Daoy (cell line): ENCODE data around the gene RALGAPA1. TPM values are rescaled to one million over a fixed set of nuclear protein-coding genes. Genes with fewer than 3 reads are reported as not detected.
"Not testable (repeated sequence)": the region's sequence is repeated elsewhere in the genome, so short reads cannot be mapped to it uniquely, and the experiment has no call there.

Source experiments
- DNase-seq: peaks from one replicate; pipeline ENCODE4 v3.0.0-alpha.2; 2015; ENCODE audit warnings: low read depth
- total RNA-seq: library from RNA; depleted of rRNA; stranded (reverse); fragments of >200 nt; shearing (Covaris generic); gene quantifications from 2 replicates; pipeline ENCODE4 v1.2.3, GENCODE V29; 2014

Gene RALGAPA1
- total RNA-seq, 1 experiment from 2014 or later: 13.9 TPM

DNA sequence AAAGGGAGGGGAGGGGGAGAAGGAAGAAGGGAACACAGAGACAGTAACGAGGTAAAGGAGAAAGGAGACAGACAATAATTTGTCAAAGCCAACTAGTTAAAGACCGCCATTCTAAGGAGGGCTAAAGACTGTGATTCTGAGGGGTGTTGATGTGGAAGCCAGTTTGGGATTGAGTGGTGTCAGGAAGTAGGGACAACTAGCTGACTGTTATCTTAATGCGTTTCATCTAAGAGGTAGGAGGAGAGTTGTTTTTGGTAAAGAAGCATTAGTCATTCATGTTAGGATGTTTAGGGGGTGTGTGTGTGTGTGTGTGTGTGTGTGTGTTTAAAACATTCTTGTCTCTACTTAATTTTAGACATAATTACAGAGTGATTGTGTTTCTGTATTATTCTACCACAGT lies 180.1 kb downstream of the RALGAPA1 start:
- DNase-seq: no peak

DNA sequence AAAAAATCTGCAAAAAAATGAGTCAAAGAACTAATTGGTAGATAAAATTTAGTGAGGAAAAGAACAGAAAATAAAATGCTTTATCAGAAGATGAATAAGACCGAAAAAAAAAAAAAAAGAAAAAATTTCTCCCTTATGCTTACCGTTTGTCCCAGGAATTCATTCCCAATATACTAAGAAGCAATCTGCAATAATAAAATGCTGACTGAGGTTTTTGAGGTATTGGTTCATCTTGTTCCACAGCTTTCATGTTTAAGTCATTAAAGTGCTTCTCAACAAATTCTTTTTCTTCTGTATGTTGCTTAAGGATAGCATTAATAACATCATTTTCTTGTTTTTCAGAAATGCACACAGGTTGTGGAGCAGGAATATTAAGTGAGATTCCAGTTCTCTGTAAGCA lies 182.1 kb downstream of the RALGAPA1 start:
- DNase-seq: not testable (repeated sequence)

DNA sequence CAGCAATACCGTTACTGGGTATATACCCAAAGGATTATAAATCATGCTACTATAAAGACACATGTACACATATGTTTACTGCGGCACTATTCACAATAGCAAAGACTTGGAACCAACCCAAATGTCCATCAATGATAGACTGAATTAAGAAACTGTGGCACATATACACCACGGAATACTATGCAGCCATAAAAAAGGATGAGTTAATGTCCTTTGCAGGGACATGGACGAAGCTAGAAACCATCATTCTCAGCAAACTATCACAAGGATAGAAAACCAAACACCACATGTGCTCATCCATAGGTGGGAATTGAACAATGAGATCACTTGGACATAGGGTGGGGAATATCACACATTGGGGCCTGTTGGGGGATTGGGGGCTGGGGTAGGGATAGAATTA lies 187.1 kb downstream of the RALGAPA1 start:
- DNase-seq: not testable (repeated sequence)

DNA sequence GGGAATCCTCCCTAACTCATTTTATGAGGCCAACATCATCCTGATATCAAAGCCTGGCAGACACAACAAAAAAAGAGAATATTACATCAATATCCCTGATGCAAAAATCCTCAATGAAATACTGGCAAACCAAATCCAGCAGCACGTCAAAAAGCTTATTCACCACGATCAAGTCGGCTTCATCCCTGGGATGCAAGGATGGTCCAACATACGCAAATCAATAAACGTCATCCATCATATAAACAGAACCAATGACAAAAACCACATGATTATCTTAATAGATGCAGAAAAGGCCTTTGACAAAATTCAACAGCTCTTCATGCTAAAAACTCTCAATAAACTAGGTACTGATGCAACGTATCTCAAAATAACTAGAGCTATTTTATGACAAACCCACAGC lies 189.1 kb downstream of the RALGAPA1 start:
- DNase-seq: not testable (repeated sequence)

DNA sequence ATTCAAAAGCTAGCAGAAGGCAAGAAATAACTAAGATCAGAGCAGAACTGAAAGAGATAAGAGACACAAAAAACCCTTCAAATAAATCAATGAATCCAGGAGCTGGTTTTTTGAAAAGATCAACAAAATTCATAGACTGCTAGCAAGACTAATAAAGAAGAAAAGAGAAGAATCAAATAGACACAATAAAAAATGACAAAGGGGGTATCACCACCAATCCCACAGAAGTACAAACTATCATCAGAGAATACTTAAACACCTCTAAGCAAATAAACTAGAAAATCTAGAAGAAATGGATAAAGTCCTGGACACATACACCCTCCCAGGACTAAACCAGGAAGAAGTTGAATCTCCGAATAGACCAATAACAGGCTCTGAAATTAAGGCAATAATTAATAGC lies 189.6 kb downstream of the RALGAPA1 start:
- not testable (repeated sequence) for DNase-seq

DNA sequence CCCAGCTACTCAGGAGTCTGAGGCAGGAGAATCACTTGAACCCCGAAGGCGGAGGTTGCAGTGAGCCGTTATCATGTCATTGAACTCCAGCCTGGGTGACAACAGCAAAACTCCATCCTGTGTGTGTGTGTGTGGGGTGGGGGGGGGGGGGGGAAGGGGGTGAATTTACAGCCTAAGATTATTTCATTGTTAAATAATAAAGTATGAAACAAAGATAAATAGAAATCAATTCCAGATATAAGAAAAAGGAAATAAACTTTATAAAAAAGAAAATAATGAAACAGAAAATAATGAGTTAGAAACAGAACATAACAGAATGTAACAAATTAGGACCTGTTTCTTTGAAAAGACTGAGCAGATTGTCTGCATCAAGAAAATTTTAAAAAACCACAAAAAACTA lies 191.6 kb downstream of the RALGAPA1 start:
- DNase-seq: no peak

DNA sequence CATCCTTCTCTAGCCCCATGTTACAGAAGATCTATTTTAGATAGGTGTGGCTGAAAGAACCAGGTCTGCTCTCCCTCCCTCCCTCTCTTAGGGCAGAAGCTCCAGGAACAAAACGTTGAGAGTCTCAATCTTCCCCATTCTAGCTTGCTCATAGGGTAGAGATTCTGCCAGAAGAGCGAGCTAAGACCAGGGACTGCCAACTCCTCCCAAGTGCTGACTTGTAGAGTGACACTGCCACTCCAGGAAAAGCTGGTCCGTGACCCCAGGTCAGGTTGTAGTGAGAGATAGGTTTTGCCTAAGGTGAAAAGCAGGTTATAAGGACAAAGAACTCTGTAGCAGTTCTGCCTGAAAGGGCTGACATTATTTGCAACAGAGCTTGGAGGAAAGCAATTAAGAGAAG lies 201.7 kb downstream of the RALGAPA1 start:
- no peak for DNase-seq

DNA sequence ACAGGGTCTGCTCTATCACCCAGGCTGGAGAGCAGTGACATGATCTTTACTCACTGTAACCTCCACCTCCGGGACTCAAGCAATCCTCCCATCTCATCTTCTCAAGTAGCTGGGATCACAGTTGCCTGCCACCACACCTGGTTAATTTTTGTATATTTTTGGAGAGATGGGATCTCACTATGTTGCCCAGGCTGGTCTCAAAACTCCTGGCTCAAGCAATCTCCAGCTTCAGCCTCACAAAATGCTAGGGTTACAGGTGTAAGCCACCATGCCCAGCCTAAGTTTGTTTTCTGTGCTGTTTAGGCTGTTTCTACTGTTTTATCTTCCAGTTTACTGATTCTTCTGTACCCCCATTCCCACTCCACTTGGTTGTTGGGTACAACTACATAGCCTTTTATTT lies 208.8 kb downstream of the RALGAPA1 start:
- DNase-seq: no peak

DNA sequence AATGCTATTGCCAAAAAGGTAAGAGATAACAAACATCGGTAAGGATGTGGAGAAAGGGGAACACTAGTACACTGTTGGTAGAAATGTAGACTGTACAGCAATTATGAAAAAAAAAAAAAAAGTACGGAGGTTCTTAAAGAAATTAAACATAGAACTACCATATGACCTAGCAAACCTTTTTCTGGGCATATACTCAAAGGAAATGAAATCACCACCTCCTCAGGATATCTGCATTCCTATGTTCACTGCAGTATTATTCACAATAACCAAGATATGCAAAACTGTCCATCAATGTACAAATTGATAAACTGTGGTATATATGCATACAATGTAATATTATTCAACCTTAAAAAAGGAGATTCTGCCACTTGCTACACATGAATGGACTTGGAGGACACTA lies 214.5 kb downstream of the RALGAPA1 start:
- no peak for DNase-seq

DNA sequence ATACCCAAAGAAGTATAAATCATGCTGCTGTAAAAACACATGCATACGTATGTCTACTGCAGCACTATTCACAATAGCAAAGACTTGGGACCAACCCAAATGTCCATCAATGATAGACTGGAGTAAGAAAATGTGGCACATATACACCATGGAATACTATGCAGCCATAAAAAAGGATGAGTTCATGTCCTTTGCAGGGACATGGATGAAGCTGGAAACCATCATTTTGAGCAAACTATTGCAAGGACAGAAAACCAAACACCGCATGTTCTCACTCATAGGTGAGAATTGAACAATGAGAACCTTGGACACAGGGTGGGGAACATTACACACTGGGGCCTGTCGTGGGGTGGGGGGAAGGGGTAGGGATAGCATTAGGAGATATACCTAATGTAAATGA lies 221.7 kb downstream of the RALGAPA1 start:
- not testable (repeated sequence) for DNase-seq

DNA sequence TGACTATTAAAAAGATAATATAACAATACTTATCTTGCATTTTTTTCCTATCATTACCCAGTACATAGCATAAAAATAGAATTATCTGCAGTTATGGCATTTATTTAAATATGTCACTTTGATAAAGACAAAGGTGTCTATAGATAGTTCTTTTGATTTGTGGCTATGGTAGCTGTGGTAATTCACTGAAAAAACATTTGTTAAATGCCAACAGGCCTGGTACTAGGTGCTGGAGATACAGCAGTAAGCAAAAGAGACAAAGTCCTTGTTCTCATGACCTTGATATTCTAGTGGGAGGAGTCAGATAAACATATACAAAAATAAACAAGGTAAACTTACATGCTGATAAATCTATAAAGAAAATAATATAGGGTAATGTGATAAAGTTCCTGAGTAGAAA lies 230.5 kb downstream of the RALGAPA1 start:
- no peak for DNase-seq

DNA sequence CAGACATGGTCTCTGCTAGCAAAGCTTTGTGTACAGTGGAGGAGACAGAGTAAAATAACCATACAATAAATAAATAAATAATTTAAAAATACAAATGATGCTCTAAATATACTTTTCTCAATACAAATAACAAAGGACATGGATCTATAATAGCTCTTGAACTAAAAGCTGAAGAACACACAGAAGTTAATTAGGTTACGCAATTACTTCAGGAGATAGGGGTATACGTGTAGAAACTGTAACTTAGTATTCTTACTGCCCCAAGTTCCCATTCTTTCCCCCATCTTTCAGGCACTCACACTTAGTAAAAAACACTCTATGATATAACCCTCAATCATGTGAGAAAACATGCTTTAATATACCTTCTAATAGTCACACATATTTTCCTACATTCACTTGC lies 231.0 kb downstream of the RALGAPA1 start:
- no peak for DNase-seq

DNA sequence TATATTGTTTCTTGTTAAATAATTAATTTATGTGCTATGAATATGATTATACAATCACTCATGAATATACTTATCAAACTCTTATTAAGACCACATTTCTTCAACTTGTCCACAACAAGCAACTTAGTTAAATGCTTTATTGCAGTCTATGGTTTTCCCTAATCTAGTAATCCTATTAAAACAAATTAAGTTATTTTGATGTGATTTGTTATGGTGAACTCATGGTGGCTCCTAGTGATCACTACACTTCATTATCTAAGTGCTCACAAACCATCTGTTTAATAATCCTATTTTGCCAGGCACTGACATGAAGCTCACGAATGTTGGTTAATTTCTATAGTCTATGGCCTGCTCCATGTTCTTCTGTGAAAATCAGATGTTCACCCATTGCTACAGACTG lies 232.2 kb downstream of the RALGAPA1 start:
- DNase-seq: no peak

DNA sequence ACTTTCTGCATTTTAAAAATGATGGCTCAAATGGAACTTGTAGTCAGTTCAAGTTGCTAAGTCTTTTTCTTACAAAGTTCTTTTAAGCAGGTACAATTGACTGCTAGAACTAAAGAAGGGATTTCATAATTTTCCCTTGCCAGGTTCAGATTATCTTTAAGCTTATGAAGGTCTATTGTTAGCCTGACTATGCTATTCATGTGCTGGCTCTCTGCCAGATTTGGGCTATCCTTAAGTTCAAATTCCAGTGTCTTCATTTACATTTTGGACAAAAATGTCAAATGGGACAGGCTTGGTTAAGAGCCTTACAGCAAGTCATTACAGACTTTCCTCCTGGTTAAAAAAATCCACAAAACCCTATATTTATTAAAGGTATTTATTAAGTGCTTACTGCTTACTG lies 232.8 kb downstream of the RALGAPA1 start:
- no peak for DNase-seq

DNA sequence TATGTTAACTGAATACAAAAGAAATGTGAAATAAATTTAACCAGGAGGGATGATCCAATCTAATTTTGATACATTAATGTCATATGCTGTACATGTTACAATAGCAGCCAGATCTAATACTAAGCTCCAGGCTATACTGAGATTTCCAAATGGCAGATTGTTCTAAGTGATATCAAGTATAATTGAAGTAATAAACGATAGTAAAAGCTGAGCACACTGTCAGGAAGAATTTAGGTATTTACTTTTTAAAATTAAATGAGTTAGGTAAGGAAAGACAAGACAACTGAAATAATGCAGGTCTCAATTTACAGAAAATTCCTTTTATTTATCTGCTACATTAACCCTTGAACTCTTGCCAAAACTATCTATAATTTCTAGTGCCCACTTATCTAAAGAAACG lies 235.2 kb downstream of the RALGAPA1 start:
- no peak for DNase-seq

DNA sequence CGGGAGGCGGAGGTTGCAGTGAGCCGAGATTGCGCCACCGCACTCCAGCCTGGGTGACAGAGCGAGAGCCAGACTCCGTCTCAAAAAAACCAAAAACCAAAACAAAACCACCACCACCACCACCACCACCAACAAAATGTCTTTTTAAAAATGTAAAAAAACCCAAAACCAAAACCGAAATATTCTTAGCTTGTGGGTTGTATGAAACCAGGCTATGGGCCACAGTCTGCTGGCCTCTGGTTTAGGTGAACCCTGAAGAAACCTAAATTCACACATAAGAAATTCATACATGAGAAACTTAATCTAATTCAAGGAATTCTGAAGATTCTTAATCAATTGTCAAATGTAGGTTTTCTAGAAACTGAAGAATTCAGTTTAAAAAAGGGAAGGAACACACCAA lies 237.5 kb downstream of the RALGAPA1 start:
- no peak for DNase-seq

DNA sequence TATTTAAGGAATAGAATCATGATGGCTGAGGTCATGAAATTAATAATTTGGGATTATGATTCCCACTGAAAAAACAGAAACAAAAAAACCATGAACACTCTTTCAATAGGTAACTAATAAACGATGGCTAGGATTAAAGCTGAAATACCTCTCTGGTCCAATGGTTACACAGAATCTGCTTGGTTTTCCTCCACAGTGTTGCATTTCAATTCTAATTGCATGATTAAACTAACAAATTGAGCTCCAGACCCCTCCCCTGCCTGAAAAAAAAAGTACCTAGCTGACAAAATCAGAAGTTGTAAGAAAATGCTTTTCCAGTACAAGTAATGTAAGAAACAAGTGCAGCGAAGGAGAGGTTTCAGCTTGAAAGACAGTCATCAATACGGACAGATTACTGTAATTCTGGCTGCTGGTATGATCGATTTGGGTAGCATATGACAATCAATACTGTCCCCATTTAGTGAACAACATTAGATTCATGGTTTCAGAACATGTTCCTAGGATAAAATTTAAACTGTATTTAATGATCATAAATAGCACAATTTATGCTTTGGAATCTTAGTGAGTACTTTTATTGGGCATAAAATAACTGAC lies 243.1 kb downstream of the RALGAPA1 start:
- DNase-seq: no peak

DNA sequence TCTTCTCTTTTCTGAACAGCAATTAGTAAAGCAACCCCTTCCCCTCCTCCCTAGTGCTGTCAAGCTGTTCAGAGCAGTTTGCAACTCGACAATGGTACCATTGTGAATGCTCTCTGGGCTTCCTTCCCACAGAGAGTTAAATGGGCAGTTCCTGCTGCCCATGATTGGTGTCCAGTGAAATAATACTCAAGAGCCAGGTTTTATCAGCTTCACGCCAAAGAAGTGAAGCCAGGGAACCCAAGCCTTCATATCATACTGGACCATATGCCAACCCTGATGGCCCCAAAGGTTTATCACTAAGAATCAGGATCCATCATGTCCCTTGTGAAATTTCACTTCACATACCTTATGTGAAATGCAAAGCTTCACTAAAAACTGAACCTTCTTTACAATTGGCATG lies 250.4 kb downstream of the RALGAPA1 start:
- DNase-seq: no peak

DNA sequence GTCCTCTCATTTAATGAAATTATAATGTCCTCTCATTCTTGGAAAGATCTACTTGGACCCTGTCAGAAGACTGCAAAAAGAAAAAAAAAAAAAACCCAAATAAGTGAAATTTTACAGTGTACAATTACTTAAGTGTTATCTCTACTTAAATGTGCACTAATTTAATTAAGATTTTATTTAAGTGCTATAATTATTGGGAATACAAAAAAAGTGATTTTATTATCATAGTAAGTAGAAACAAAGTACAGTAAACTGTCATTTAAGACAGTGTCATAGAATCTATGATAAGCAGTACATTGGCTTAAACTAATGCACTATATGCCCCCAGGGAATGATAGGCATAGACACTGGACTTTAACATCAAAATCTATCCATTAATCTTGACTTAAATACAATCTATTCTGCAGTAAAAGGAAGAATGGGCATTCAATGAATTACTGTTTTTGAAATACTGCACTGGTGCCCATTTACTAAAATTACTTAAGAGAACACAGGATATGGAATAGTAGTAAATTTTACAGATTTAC lies 251.8 kb downstream of the RALGAPA1 start:
- no peak for DNase-seq

DNA sequence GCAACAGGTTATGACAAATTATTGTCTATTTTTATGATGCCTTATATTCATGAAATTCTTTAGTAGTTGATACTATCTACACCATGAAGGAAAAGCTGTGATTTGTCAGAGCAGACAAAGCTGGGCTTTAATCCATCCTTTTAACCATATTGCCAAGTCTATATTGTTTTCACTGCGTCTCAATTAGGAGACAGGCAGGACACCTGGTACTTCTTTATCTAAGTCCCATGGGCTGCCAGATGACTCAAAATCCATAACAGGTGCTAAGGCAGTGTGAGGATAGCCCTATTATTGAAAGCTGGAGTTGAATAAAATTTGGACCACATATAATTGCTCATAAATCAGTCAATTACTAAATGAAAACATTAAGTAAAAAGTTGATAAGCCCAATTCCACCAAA lies 252.5 kb downstream of the RALGAPA1 start:
- no peak for DNase-seq

DNA sequence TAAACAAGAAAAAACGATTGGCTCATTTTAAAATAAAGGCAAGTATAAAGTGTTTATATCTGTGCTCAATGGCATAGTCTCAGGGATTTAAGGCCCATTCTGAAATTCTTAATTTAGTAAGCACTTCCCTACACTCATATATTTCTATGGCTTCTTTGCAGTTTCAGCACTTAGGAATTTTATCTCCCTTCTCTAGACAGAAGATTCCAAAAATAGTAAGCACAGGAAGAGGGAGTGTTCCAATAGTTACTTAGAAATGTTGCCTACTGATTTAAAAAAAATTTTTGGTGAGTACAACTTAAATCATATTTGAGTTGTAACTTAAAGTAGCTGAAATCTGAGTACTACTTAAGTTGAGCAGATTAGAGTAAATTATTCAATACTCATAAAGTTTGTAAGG lies 255.3 kb downstream of the RALGAPA1 start:
- DNase-seq: no peak

DNA sequence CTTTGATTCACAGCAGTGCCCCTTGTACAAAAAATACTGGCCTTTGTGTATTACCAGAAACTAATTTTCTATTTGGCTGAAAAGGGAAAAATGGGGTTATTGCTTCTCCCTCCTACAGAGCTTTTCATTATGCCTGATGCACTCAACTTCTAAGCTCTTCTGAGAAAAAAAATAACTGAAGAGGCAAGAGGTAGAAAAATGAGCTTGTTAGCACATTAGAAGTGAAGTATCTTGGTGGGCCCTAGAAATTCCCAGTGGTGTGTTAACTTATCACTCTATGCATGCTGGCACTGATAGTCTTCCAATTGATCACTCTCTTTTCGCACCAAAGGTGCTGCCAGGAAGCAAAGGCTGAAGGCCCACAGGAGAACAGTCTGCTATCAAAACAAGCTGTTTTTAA lies 258.0 kb downstream of the RALGAPA1 start:
- DNase-seq: no peak

DNA sequence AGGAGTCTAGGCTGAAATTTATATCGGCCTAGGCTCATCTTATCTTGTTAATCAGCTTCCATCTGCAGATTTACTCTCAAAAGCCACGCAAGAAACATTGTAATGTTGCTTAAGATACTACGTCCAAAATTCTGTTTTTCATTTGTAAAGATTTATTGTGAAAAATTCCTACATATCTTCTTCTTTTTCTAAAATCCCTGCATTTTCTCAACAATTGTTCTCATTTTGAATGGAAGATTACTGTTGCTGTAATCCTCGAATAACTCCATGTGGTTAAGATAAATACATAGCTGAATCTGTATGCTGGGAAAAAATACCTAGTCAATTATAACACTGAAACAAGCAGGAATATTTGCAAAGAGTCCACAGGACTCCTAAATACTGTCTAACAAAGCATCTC lies 259.5 kb downstream of the RALGAPA1 start:
- DNase-seq: no peak

DNA sequence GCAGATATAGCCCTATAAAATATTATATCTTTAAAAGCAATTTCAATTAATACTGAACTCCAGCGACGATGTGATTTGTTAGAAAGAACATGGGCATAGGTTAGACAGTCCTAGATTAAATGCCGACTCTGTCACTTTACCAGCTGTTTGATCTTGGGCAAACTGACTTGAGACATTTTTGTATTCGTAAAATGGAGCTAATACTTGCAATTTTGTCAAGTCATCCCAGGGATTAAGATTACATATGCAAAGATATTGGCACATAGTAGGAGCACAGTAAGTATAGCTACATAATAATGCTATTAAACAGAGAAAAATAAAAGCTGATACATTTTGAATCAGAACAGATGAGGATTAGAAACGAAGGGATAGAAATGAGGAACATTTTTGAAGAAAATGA lies 266.1 kb downstream of the RALGAPA1 start:
- no peak for DNase-seq
